GOT3 (cell line): Measurements from ENCODE around the gene VSX1.

ENCODE experiments used
- DNase-seq: peaks from one replicate; lab custom pipeline; 2025; ENCODE audit warnings: mixed read lengths; lab: John Stamatoyannopoulos, UW

Gene VSX1

DNA sequence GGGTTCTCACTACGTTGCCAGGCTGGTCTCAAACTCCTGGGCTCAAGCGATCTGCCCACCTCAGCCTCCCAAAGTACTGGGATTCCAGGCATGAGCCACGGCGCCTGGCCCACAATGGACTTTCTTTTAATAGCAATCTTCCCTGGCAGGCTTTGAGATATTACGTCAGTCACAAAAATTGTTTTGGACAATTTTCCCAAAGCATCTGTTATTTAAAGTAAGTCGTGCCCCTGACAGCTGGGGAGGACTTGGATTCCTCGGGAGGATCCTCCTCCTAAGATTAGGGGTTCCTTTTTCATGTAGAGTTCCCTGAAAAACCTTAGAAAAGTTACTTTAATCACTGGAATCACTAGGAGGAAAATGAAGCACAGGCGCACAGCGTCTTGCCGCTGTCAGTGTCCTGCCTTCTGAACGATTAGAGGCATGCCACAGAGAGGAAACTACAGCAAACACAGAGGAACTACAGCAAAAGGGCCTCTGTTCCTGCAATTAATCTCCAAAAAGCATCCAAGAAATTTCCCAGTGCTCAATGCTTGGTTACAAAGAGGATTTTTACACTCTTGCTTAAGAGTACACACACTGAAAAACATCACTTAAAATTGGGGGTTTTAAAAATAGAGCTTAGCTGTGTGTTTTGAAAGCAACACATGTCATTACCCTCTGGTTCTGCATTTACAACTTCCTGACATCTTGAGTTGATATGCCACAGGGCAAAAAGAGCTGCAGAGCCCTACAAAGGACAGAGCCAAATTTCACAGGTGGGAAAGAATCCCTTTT, 28.5 kb downstream of the VSX1 start:
- no peak for DNase-seq

DNA sequence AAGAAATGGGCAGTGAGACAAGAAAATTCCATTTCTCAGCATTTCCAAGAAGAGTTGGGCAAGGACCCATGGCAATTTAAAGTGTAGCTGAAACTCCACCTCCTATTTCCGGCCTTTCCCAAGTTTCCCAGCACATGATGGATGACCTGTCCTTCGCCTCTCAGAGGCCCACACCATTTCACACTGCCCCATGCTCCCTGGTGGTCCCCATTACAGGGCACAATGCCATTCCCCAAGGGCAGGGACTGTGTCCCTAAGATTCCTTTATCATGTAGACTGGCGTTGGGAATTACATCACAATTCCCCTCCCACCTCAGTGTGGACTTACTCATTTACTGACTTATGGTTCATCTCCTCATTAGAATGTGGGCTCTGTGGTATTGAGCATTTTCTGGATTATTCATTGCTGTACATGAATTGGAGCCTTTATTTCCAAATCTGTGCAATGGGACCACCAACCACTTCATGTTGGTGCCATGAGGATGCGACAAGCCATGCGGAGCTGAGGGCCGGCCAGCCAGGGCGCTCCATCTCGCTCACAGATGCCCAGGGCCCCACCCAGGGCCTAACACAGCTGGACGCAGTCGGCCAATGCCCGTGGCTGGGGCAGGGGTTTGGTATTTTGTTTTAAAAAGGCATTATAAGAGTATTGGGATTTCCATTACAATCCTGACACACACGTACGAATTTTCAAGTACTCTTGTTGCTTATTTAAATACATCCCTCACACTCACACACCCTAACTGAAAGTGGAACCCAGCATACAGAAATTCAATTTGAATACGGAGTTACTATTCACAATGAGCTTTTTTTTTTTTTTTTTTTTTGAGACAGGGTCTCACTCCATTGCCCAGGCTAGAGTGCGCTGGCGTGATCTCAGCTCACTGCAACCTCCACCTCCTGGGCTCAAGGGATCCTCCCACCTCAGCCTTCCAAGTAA, 29.4 kb downstream of the VSX1 start:
- DNase-seq = no peak

DNA sequence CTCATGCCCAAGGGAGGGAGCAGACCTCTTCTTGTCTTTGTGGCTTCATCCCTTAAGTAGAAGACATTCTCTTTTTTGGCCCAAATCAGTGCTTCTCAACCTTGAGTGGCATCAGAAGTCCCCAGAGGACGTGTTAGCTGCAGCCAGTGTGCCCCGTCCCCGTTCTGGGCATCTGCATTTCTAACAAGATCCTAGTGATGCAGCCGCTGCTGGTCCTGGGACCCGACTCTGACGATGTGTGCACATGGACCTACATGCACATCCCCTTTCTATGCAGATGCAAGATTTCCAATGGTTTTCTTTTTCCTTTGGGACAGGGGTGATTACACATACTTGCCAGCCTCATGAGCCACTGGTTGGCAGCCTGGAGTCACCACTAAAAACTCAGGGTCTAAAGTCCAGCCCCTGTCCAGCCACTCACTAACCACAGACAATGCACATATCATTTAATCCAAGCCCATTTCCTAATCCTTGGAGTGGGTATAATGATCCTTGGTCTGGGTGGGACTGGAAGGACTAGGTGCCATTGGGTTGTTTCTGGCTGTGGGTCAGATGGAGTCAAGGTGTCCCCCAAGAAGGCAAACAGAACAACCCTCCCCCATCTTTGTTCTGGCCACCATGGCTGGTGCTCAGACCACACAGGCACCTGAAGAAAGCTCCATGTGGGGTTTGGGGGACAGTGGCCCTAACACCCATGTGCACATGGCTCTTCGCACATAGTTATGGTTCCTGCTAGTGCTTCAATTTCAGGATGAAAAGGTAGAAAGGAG, 30.4 kb downstream of the VSX1 start:
- no peak for DNase-seq

- no peak for DNase-seq
These were observed 31.2 kb downstream of the VSX1 start for GRCh38 chr20:25050501-25051350.

DNA sequence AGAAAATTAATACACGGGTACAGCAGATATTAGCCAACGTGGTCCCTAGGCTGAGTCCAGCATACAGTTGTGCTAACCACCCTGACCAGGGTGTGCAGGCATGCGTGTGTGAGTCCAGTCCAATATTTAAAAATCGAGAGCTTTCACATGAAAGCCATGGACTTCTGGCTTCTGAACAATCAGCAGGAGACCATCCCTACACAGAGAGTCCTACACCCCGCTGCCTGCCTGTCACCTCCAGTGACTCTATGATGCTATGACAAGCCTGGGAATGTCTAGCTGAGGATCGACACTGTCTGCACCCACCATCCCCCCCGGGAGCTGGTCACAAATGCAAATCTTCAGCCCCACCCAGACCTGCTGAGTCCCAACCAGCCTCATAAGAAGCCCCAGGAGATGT, 31.9 kb downstream of the VSX1 start:
- no peak for DNase-seq

GRCh38 chr20:25049261-25050060, 32.5 kb downstream of the VSX1 start:
- no peak for DNase-seq

DNA sequence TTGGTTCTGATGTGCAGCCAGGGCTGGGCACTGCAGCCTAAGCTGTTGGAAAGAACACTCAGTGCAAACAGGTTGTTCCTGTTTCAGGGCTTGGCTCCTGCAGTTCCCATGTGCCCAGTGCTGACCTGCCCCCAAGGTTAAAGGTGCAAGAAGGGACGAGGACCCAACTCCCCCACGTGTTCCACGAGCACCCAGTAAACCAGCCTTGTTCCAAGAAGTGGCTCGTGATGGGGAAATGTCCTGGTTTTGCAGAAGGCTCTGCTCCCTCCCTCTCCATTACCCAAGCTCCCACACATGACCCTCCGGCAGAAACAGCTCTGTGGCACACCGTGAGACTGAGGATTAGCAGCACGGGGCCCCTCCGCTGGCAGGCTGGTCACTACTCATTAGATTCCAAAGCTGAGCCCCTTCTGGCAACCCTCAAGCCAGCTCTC, 33.4 kb downstream of the VSX1 start:
- DNase-seq = no peak

DNA sequence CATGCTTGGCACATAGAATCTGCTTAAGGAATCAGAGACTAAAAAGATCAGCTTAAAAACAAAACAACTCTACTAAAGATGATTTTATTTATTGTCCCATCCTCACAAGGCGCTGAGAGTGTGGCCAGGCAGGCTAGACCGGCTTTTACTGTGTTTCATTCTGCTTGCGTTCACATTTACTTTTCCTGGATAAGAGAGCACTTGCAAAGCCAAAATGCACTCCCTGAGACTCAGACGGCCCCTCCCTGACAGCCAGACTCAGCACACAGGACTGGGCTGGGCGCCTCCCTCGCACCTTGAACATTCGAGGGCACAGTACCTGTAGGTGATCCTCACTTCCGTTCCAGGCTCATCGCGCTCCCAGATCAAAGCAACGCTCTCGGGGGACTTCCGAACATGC, 34.2 kb downstream of the VSX1 start:
- DNase-seq = no peak

DNA sequence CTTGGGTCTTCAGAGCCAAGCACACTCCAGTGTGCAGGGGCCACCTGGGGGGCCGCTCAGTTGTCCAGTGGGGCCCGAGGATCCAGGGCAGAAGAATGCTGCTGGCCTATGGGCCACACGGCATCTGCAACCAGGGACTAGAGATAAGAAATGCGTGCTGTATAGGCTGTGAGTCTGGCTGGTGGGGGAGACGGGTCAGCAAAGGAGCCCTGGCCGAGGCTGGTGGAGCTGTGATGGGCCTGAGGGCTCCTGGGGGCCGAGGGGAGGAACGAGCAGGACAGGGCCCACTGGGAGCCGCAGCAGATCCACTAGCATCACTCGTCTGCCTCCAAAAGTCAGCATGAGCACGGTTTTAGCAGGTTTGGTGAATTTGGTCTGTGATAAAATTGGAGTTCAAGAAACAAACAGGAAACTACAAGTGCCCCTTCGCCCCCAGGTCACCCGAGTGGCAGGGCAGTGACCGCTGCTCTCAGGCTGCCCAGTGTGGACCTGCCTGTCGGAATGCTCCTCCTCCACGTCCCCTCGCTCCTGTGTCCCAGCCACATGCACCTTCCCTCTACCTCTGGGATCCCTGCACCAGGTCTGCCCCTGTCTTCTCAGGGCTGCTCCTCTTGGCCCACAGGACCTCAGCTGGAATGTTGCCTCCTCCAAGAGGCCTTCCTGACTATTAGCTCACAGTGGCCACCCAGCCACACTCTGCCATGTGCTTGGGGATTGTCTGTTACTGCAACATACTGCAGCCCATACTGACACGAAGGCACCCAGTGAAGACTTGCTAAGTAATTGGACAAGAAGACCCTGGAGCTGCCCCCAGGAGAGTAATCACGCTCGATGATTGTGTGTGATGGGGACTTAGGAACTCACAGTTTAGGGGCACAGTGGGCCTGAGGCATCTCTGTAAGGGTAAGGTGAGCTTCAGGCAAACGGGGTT, 34.9 kb downstream of the VSX1 start:
- no peak for DNase-seq

DNA sequence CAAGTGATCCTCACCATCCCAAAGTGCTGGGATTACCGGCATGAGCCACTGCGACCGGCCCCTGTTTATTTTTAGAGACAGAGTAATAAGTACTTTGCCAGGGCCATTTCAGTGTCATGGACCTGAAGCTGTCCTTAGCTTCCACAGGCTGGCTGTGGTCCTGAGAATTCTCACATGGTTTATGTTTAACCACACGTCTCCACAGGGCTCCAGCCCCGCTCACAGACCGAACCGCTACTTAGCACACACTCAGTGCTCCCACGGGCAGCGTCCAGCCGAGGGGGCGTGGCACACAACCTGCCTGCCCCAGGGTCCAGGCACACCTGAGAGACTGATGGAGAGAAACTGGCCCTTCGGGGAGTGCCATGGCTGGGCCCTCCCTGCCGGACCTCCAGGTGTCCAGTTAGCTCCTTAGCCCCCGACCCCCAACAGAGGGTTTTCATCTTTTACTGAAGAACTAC, 35.7 kb downstream of the VSX1 start:
- DNase-seq = no peak

DNA sequence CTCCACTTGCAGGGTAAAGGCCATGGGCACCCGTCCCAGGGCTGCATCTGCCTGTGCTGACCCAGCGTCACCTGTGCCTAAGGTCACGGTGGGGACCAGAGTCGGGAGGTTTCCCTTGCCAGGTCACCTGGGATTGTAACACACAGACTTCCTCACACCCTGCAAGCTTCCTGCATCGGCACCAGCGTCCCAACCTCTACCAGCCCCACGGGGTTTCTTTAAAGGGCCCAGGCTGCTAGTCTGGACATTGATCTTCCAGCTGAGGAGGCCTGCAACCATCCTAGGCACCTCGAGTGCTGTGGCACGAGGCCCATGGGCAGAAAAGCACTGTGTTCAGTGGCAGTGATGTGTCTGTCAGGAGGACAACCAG, 36.6 kb downstream of the VSX1 start:
- DNase-seq = no peak

DNA sequence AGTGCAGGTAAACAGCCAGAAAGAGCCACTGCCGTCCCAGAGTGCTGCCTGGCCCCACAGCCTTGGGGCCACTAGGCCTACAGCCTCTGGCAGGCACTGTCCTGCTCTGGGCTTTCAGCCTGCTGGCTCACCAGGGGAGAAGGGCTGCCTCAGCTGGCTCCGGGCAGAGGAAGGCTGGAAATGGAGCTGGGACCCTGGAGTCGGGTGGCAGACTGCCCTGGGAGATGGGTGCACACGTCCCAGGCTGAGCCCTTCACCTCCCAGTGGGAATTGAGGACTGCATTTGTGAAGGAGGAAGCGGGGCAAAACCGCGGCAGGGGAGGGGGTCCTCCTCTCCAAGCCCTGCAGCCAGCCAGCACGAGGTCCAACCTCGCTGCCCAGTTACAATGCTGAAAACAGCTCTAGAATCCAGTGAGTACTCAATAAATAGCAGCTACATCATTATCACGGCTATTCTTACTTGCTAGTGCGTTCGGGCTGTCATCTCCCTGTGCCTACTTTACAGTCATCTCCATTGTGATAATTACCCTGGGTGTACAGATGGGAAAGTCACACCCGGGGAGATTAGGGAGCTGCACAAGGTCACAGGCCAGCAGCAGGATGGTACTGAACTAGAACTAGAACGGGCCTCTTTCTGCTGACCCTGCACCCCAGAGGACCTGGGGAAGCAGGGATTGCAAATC, 37.1 kb downstream of the VSX1 start:
- DNase-seq = no peak

DNA sequence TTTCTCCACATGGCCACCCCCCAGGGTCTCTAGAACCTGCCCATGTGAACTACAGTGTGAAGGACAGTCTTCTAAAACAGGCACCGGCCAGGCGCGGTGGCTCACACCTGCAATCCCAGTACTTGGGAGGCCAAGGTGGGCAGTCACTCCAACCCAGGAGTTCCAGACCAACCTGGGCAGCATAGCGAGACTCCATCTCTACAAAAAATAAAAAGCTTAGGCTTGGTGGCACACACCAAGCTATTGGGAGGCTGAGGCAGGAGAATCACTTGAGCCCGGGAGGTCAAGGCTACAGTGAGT, 37.7 kb downstream of the VSX1 start:
- DNase-seq = no peak

DNA sequence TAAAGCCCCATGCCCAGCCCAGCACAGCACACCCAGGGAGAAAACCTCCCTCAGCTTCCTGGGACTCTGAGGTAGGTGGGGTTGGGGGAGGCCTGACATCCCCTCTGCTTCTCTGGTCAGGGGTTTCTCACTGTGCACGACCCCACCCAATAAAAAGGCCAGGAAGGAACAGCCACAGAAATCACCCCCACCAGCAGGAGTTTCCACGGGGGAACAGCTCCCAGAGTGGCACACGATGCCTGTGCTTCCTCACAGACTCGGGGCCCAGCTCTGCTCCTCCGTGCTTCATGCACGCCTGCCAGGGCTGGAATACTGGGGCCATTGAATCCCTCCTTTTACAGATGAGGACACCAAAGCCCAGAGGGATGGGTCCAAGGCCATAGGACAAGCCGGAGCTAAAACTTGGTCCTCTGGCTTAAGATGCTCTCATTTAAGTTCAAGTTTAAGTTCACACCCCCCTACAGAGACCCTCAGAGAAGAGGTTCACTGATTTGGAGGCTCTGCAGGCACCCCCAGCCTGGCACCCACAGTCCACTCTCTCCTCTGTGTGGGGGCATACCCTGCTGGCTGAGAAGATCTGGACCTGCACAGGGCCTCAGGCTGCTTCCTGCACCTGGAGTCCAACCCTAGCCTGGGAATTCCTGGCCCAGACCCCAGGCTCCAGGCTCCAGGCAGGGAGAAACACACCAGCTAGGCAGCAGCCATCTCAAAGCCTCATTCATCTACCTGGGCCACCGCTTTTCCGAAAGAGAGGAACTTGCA, 38.3 kb downstream of the VSX1 start:
- no peak for DNase-seq

DNA sequence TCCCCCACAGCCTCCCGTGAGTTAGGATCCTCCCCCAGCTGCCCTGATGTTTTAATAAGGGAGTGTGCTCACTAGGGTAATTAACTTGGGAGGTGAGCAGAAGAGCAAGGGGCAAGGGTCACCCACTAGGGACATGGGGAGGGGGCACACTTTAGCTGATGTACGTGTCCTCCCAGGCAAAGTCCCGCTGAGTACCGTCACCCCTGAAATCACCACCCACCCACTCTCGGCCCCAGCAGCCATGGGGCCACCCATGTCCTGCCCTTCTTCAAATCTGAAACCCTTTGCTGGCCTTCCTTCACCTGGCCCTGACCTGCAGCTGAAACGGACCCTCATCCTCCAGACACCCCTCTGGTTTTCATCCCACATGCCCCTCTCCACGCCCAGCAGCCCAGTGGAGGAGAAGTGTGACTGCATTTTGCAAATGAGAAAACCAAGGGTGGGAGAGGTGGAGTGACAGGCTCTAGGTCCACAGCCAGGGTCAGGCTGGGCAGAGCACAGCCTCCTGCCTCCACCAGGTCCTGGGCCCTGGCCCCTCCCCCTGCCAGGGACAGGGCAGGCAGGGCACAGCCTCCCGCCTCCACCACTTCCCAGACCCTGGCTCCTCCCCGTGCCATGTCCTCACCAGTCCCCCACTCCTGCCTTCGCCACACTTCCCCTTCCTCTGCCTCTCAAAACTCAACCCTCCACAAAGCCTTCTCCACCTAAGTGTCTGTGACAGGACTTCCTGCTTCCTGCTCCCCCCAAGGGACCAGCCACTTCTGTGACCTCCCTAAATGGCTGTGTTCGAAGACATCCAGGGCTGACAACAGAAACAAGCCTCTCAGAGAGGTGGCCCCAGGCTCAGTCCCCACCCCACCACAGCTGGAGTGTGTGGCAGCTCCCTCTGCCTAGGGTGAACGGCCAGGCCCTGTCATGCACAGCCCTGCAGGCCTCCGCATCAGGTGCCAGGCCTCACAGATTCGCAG, 39.1 kb downstream of the VSX1 start:
- no peak for DNase-seq

DNA sequence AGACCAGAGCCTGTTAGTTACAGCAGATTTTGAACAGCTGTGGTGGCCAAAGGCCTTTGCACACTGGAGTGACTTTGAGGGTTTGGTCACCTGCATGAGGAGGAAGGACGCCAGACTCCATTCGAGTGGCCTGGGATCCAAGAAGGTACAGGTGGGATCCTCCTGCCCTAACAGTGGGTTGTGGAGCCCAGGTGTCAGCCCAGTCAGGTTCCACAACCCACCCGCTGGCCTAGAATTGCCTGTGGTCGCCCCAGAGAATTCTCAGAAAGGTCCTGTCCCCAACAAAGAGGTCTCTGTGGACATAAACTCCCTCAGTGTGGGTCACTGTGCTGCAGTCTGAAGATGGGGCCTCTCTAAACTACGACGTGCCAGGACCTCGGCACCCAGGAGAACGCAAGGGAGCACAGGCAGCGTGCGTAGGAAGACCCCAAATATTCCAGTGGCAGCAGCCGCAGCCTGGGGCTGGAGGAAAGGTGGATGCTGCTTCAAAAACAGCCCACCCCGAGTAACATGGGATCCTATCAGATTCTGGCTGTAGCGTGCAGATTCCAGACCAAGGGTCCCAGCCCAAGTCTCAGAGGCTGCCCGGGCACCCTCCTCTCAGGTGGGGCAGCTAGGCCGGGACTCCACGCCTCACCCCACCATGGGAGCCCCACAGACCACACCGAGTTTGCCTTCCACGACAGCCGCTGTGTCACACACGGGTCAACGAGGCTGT, 40.0 kb downstream of the VSX1 start:
- no peak for DNase-seq
